Neuronal stem cell (in vitro differentiated cells): Measurements from ENCODE around the gene DCAF15.

Experiments
- DNase-seq: peaks from one replicate; pipeline ENCODE4 v3.0.0-alpha.2; 2013; ENCODE audit warnings: low spot score
- H2AFZ ChIP-seq: one replicate; pipeline ENCODE4 v1.6.1; 2013; ENCODE audit warnings: mild to moderate bottlenecking, low read length, inconsistent platforms
- H2AK5ac ChIP-seq: 2 replicates; pipeline ENCODE4 v1.6.1; 2013; ENCODE audit warnings: low read depth, mild to moderate bottlenecking, inconsistent platforms, low read length, moderate library complexity, mixed read lengths
- H2BK120ac ChIP-seq: 2 replicates; pipeline ENCODE4 v1.6.1; 2013; ENCODE audit warnings: low read depth, mild to moderate bottlenecking, inconsistent platforms, low read length, moderate library complexity, mixed read lengths
- H2BK12ac ChIP-seq: one replicate; pipeline ENCODE4 v1.6.1; 2013; ENCODE audit warnings: low read length, inconsistent platforms
- H2BK15ac ChIP-seq: 2 replicates; pipeline ENCODE4 v1.6.1; 2013; ENCODE audit warnings: mild to moderate bottlenecking, low read length, inconsistent platforms, mixed read lengths
- H2BK5ac ChIP-seq: one replicate; pipeline ENCODE4 v1.6.1; 2013; ENCODE audit warnings: inconsistent platforms, mild to moderate bottlenecking, low read length, moderate library complexity
- H3K14ac ChIP-seq: one replicate; pipeline ENCODE4 v1.6.1; 2013; ENCODE audit warnings: low read length, inconsistent platforms
- H3K18ac ChIP-seq: 2 replicates; pipeline ENCODE4 v1.6.1; 2013; ENCODE audit warnings: low read length, inconsistent platforms
- H3K23ac ChIP-seq: 2 replicates; pipeline ENCODE4 v1.6.1; 2013; ENCODE audit warnings: low read depth, mild to moderate bottlenecking, mixed read lengths, low read length, inconsistent platforms; ENCODE audit not compliant: poor library complexity
- H3K27ac ChIP-seq: replicated peaks from 3 replicates; pipeline ENCODE4 v1.5.1; 2013; ENCODE audit warnings: low read length, inconsistent platforms
- H3K27me3 ChIP-seq, 3 experiments: 2 replicates each; pipeline ENCODE4 v1.6.1; 2013; ENCODE audit warnings: low read length in 3 of 3, mild to moderate bottlenecking in 2 of 3, inconsistent platforms in 1 of 3, low read depth in 1 of 3, mixed read lengths in 1 of 3, moderate library complexity in 1 of 3; ENCODE audit not compliant: control insufficient read depth in 3 of 3, insufficient read depth in 3 of 3
- H3K36me3 ChIP-seq, 2 donors: replicated peaks in 1 of 2; 2 replicates each; pipeline ENCODE4 v1.6.1; 2013; ENCODE audit warnings: low read length in 2 of 2; ENCODE audit not compliant: control insufficient read depth in 2 of 2, insufficient read depth in 2 of 2
- H3K4ac ChIP-seq: 2 replicates; pipeline ENCODE4 v1.6.1; 2013; ENCODE audit warnings: inconsistent platforms, mild to moderate bottlenecking, low read length, moderate library complexity
- H3K4me1 ChIP-seq, 2 donors: 1 replicate in 1 of 2; 2 replicates in 1 of 2; pipeline ENCODE4 v1.6.1; 2013; ENCODE audit warnings: low read length in 2 of 2, low read depth in 1 of 2; ENCODE audit not compliant: control insufficient read depth in 2 of 2, insufficient read depth in 1 of 2
- H3K4me2 ChIP-seq: one replicate; pipeline ENCODE4 v1.6.1; 2013; ENCODE audit warnings: mild to moderate bottlenecking, low read length, inconsistent platforms; ENCODE audit not compliant: insufficient read depth, poor library complexity, severe bottlenecking
- H3K4me3 ChIP-seq, 2 donors: 2 replicates each; pipeline ENCODE4 v1.5.1; 2013; ENCODE audit warnings: low read length in 2 of 2, mild to moderate bottlenecking in 2 of 2, inconsistent platforms in 1 of 2, moderate library complexity in 1 of 2
- H3K79me1 ChIP-seq: one replicate; pipeline ENCODE4 v1.6.1; 2013; ENCODE audit warnings: low read depth, mild to moderate bottlenecking, inconsistent platforms, low read length, moderate library complexity
- H3K9ac ChIP-seq: one replicate; pipeline ENCODE4 v1.6.1; 2013; ENCODE audit warnings: mild to moderate bottlenecking, low read depth, low read length, inconsistent platforms; ENCODE audit not compliant: poor library complexity
- H3K9me3 ChIP-seq, 2 donors: replicated peaks in 1 of 2; 2 replicates each; pipeline versions ENCODE3 to v1.6.1; 2013; ENCODE audit warnings: low read length in 2 of 2, mild to moderate bottlenecking in 2 of 2, inconsistent platforms in 1 of 2, low read depth in 1 of 2, mixed read lengths in 1 of 2, moderate library complexity in 1 of 2; ENCODE audit not compliant: control insufficient read depth in 2 of 2, insufficient read depth in 1 of 2
- H4K8ac ChIP-seq: one replicate; pipeline ENCODE4 v1.6.1; 2013; ENCODE audit warnings: low read depth, mild to moderate bottlenecking, inconsistent platforms, low read length, moderate library complexity
- H4K91ac ChIP-seq: one replicate; pipeline ENCODE4 v1.6.1; 2013; ENCODE audit warnings: low read length, low read depth, mild to moderate bottlenecking, inconsistent platforms; ENCODE audit not compliant: poor library complexity
- WGBS, 2 donors: extraction: QIAGEN DNeasy Blood & Tissue Kit; methylation state at CpG; one replicate each; pipeline ENCODE4 v1.1.7; 2013; ENCODE audit warnings: missing lambda C conversion rate in 2 of 2, mixed read lengths in 1 of 2; ENCODE audit not compliant: insufficient read length in 2 of 2, insufficient replicate concordance in 1 of 2; ENCODE audit errors: extremely low coverage in 2 of 2; 5-methylcytosine and 5-hydroxymethylcytosine counted together

Gene DCAF15

GRCh38 chr19:13959962-13960862, 7.9 kb downstream of the DCAF15 start:
- H2AFZ ChIP-seq, result no peak overlapping the region
- peak overlapping the region; percentile 92 for H4K8ac ChIP-seq
- DNase-seq, result no peak
- H3K79me1 ChIP-seq, result peaks cover 17% of the 10 kb centered on the region
- peak overlapping the region; percentile 26 for H2BK120ac ChIP-seq
- H3K27ac ChIP-seq, result no peak overlapping the region
- peaks cover 0 to 9% of the 10 kb centered on the region in 2 donors for H3K4me1 ChIP-seq
- H2AK5ac ChIP-seq, result no peak overlapping the region
- no peaks in the 10 kb centered on the region for H3K9me3 ChIP-seq
- H3K4ac ChIP-seq, result no peak overlapping the region
- H2BK15ac ChIP-seq, result no peak overlapping the region
- H3K4me3 ChIP-seq, result no peak overlapping the region
- no peak overlapping the region for H3K14ac ChIP-seq
- peaks cover 51 to 67% of the 10 kb centered on the region in 2 donors for H3K36me3 ChIP-seq
- peak overlapping the region; percentile 27 for H3K9ac ChIP-seq
- no peak overlapping the region for H3K4me2 ChIP-seq
- H2BK5ac ChIP-seq, result no peak overlapping the region
- H3K23ac ChIP-seq, result peak overlapping the region; percentile 6
- H4K91ac ChIP-seq, result no peak overlapping the region
- no peak overlapping the region for H3K18ac ChIP-seq
- peaks cover 0 to 4% (median 0%) of the 10 kb centered on the region in 3 experiments for H3K27me3 ChIP-seq
- peak overlapping the region; percentile 2 for H2BK12ac ChIP-seq
- no CpG with 5 or more reads among the region's 27 CpGs for WGBS, 2 donors

- peaks cover 11% of the 10 kb centered on the region for H3K79me1 ChIP-seq
- H2AFZ ChIP-seq, result no peak overlapping the region
- peak overlapping the region; percentile 6 for H3K23ac ChIP-seq
- H3K27ac ChIP-seq, result no peak overlapping the region
- WGBS, 2 donors, result no CpG with 5 or more reads among the region's 39 CpGs
- no peak for DNase-seq
- H2BK5ac ChIP-seq, result no peak overlapping the region
- no peaks in the 10 kb centered on the region for H3K9me3 ChIP-seq
- H3K36me3 ChIP-seq, result peaks cover 45 to 66% of the 10 kb centered on the region in 2 donors
- no peak overlapping the region for H2BK12ac ChIP-seq
- no peak overlapping the region for H3K14ac ChIP-seq
- H3K4ac ChIP-seq, result no peak overlapping the region
- peak overlapping the region; percentile 92 for H4K8ac ChIP-seq
- H4K91ac ChIP-seq, result no peak overlapping the region
- H2AK5ac ChIP-seq, result no peak overlapping the region
- H3K4me3 ChIP-seq, result no peak overlapping the region
- peaks cover 0 to 9% of the 10 kb centered on the region in 2 donors for H3K4me1 ChIP-seq
- H3K4me2 ChIP-seq, result no peak overlapping the region
- peak overlapping the region; percentile 27 for H3K9ac ChIP-seq
- no peak overlapping the region for H2BK120ac ChIP-seq
- H3K27me3 ChIP-seq, result peaks cover 0 to 4% (median 0%) of the 10 kb centered on the region in 3 experiments
- H3K18ac ChIP-seq, result no peak overlapping the region
- H2BK15ac ChIP-seq, result no peak overlapping the region
Observed at GRCh38 chr19:13960863-13961784, 8.8 kb downstream of the DCAF15 start.

DNA sequence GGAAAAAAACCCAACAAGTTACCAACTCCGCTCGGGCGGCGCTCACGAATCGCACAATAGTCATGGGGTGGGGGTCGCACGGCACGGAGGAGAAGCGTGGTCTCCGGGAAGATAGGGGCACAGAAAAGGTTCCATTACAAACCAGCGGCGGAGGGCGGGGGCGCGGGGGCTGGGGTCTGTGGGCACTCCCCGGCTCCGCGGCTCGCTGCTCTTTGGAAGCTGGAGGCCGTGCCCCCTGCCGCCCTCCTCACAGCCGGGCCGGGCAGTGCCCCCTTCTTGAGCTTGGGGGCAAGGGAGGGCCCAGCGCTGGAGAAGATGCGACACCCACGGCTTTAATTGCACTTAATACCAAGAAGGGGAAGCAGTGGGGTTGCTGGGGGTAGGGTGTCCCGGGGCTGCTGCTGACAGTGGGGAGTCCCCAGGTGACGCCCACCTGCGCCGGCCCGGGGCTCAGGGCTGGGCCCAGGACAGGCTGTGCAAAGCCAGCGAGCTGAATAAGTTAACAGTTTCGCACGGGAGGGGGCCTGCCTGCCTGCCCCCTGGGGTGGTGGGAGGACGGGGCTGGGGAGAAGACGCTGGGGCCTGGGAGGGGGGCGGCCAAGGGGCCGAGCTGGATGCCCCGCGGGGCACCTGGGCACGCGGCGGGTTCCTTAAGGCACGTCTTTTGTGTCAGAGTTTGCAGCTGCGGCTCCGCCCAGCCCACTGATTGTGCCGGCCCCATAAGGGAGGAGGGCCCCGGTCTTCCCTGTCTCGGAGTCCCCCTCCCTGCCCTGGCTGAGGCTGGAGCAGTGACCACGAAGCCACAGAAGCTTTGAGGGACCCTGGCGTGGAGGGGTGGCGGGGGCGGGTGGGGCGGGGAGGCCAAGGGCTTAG, 9.8 kb downstream of the DCAF15 start:
- peaks cover 45 to 66% of the 10 kb centered on the region in 2 donors for H3K36me3 ChIP-seq
- H3K27ac ChIP-seq, result no peak overlapping the region
- peak overlapping the region; percentile 81 for H2AK5ac ChIP-seq
- H3K9me3 ChIP-seq, result no peaks in the 10 kb centered on the region
- H2BK12ac ChIP-seq, result no peak overlapping the region
- WGBS, 2 donors, result no CpG with 5 or more reads among the region's 55 CpGs
- DNase-seq, result no peak
- H2BK5ac ChIP-seq, result peak overlapping the region; percentile 24
- H3K4ac ChIP-seq, result peak overlapping the region; percentile 76
- no peak overlapping the region for H3K14ac ChIP-seq
- no peak overlapping the region for H4K91ac ChIP-seq
- no peak overlapping the region for H2BK120ac ChIP-seq
- H3K27me3 ChIP-seq, result peaks cover 0 to 4% (median 0%) of the 10 kb centered on the region in 3 experiments
- H2AFZ ChIP-seq, result no peak overlapping the region
- peaks cover 9% of the 10 kb centered on the region for H3K79me1 ChIP-seq
- no peak overlapping the region for H3K9ac ChIP-seq
- H3K23ac ChIP-seq, result peak overlapping the region; percentile 20
- peaks cover 0 to 9% of the 10 kb centered on the region in 2 donors for H3K4me1 ChIP-seq
- H3K4me3 ChIP-seq, result no peak overlapping the region
- peak overlapping the region; percentile 49 for H3K4me2 ChIP-seq
- H3K18ac ChIP-seq, result peak overlapping the region; percentile 87
- H4K8ac ChIP-seq, result no peak overlapping the region
- peak overlapping the region; percentile 85 for H2BK15ac ChIP-seq
